Endothelial cell (in vitro differentiated cells): ENCODE results near the gene LSM14A. TPM values are rescaled to one million over a fixed set of nuclear protein-coding genes. Genes with fewer than 3 reads are reported as not detected.
A peak's percentile ranks its signal among the peaks of the same experiment; 100 is the strongest.
"Not testable (repeated sequence)": the region's sequence is repeated elsewhere in the genome, so short reads cannot be mapped to it uniquely, and the experiment has no call there.

Experiments used
- DNase-seq: peaks from one replicate; pipeline ENCODE4 v3.0.0; 2021; ENCODE audit warnings: low spot score
- H3K27ac Mint-ChIP-seq: one replicate; pipeline ENCODE4 v1.8.0; 2021; ENCODE audit warnings: mixed read lengths, inconsistent platforms; ENCODE audit not compliant: unreplicated experiment
- H3K27me3 Mint-ChIP-seq: one replicate; pipeline ENCODE4 v1.8.0; 2021; ENCODE audit warnings: mild to moderate bottlenecking, moderate library complexity, mixed read lengths, inconsistent platforms; ENCODE audit not compliant: unreplicated experiment
- H3K36me3 Mint-ChIP-seq: one replicate; pipeline ENCODE4 v1.8.0; 2021; ENCODE audit warnings: mild to moderate bottlenecking, low read depth, mixed read lengths, inconsistent platforms; ENCODE audit not compliant: unreplicated experiment
- H3K4me1 Mint-ChIP-seq: one replicate; pipeline ENCODE4 v1.8.0; 2021; ENCODE audit warnings: mild to moderate bottlenecking, mixed read lengths, inconsistent platforms; ENCODE audit not compliant: unreplicated experiment
- H3K4me3 Mint-ChIP-seq: one replicate; pipeline ENCODE4 v1.8.0; 2021; ENCODE audit warnings: mild to moderate bottlenecking, mixed read lengths, inconsistent platforms; ENCODE audit not compliant: unreplicated experiment
- H3K9me3 Mint-ChIP-seq: one replicate; pipeline ENCODE4 v1.8.0; 2021; ENCODE audit warnings: mixed read lengths, inconsistent platforms; ENCODE audit not compliant: unreplicated experiment
- total RNA-seq: library from RNA; stranded (reverse); fragmentation: NEBNext Ultra II Directional; extraction: Animal tissue kit (Norgen Biotek cat#: 25700); gene quantifications from one replicate; pipeline ENCODE4 v1.2.1, GENCODE V29; 2021; ENCODE audit not compliant: unreplicated experiment
- TF ChIP-seq, protein P1 (sequence below): fragments of 200-600 bp; sonication (generic); IDR thresholded peaks from one replicate; pipeline ENCODE4 v1.5.0; 2021; ENCODE audit warnings: antibody characterized with exemption; ENCODE audit not compliant: unreplicated experiment

LSM14A gene
- total RNA-seq, 1 donor from 2014 or later: 137 TPM

DNA sequence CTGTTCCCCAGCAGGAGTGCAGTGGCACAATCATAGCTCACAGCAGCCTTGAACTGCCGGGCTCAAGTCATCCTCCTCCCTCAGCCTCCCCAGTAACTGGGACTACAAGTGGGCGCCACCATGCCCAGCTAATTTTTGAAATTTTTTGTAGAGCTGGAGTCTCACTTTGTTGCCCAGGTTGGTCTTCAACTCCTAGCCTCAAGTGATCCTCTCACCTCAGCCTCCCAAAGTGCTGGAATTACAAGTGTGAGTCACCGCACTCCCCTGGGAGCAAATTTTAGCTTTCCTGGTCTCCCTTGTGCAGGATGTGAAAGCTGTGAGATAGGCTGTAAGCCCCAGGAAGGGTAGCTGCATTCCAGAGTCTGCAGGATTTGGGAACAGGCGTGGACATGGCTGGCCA lies 76.6 kb downstream of the LSM14A start:
- Mint-ChIP-seq H3K36me3 (peaks cover 4% of the 10 kb centered on the region), H3K27ac (no peak overlapping the region), H3K4me1 (peaks cover 2% of the 10 kb centered on the region), H3K4me3 (no peak overlapping the region), H3K9me3 (no peaks in the 10 kb centered on the region), H3K27me3 (peaks cover 4% of the 10 kb centered on the region)
- DNase-seq: no peak
- TF ChIP-seq, protein P1, sequence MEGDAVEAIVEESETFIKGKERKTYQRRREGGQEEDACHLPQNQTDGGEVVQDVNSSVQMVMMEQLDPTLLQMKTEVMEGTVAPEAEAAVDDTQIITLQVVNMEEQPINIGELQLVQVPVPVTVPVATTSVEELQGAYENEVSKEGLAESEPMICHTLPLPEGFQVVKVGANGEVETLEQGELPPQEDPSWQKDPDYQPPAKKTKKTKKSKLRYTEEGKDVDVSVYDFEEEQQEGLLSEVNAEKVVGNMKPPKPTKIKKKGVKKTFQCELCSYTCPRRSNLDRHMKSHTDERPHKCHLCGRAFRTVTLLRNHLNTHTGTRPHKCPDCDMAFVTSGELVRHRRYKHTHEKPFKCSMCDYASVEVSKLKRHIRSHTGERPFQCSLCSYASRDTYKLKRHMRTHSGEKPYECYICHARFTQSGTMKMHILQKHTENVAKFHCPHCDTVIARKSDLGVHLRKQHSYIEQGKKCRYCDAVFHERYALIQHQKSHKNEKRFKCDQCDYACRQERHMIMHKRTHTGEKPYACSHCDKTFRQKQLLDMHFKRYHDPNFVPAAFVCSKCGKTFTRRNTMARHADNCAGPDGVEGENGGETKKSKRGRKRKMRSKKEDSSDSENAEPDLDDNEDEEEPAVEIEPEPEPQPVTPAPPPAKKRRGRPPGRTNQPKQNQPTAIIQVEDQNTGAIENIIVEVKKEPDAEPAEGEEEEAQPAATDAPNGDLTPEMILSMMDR: no peak

DNA sequence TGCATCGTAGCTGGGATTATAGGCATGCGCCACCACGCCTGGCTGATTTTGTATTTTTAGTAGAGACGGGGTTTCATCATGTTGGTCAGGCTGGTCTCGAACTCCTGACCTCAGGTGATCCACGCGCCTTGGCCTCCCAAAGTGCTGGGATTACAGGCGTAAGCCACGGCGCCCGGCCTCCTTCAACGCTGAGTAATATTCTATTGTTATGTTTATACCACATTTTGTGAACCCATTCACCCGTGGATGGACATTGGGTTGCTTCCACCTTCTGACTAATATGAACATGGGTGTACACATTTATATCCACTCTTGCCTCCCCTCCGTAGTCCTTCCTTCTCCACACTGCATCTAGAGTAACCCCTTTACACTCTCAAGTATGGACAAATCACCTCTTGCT lies 80.9 kb downstream of the LSM14A start:
- Mint-ChIP-seq H3K27ac (peak overlapping the region; percentile 99), H3K4me3 (peak overlapping the region; percentile 97), H3K27me3 (peaks cover 10% of the 10 kb centered on the region), H3K36me3 (peaks cover 13% of the 10 kb centered on the region)
- not testable (repeated sequence) for H3K9me3 Mint-ChIP-seq, DNase-seq, H3K4me1 Mint-ChIP-seq

DNA sequence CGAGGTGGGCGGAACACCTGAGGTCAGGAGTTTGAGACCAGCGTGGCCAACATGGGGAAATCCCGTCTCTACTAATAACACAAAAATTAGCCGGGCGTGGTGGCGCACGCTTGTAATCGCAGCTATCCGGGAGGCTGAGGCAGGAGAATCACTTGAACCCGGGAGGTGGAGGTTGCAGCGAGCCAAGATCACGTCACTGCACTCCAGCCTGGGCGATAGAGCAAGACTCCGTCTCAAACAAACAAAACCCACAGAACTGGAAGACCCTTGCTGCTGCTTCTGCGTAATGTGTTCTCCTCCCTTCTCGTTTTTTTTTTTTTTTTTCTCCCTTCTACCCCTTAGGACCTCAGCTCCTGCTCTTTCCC lies 81.4 kb downstream of the LSM14A start:
- H3K4me1 Mint-ChIP-seq, H3K9me3 Mint-ChIP-seq, DNase-seq: not testable (repeated sequence)
- peaks cover 14% of the 10 kb centered on the region for H3K36me3 Mint-ChIP-seq
- H3K27me3 Mint-ChIP-seq: peaks cover 10% of the 10 kb centered on the region
- H3K4me3 Mint-ChIP-seq: peak overlapping the region; percentile 97
- peak overlapping the region; percentile 99 for H3K27ac Mint-ChIP-seq

DNA sequence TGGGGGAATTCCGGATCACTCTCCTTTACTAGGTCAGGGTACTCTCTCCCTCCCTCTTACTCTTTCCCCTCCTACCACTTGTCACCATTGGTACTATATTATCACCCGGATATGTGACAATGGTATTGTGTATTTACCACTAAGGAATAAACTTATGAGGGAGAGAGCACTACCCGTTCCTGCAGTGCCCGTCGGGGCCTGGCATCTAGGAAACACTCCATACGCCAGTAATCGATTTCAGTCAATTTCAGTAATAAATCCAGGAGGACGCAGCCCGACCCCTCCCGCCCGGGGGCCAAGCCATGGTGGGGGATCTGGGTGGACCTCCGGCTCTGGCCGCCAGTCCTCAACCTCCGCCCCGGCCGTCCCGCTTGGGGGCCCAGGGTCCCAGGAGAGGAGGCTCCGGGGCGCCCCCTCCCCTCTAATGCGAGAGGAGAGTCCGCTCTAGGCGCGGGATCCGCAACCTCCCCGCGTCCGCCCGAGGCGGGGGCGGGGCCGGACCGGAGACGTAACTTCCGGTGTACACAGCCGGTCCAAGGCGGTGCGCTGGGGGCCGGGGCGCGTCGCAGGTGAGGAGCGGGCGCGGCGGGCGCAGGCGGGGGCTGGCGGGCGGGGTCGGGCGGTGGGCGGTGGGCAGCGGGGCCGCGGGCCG lies 81.9 kb downstream of the LSM14A start, which contains the start of gene GARRE1:
TSS of gene GARRE1 (plus strand) at position 509 of the 652 bp plus-strand sequence. CDS start 45,920 bp downstream, outside the sequence.
- H3K4me1 Mint-ChIP-seq: peaks cover 11% of the 10 kb centered on the region
- peak within 1 kb of the TSS; percentile 97 for H3K4me3 Mint-ChIP-seq
- H3K27me3 Mint-ChIP-seq: peaks cover 10% of the 10 kb centered on the region
- peaks cover 16% of the 10 kb centered on the region for H3K36me3 Mint-ChIP-seq
- TF ChIP-seq, protein P1: no peak
- no peaks in the 10 kb centered on the region for H3K9me3 Mint-ChIP-seq
- peak within 1 kb of the TSS; percentile 99 for H3K27ac Mint-ChIP-seq
- peak; percentile 88 for DNase-seq

DNA sequence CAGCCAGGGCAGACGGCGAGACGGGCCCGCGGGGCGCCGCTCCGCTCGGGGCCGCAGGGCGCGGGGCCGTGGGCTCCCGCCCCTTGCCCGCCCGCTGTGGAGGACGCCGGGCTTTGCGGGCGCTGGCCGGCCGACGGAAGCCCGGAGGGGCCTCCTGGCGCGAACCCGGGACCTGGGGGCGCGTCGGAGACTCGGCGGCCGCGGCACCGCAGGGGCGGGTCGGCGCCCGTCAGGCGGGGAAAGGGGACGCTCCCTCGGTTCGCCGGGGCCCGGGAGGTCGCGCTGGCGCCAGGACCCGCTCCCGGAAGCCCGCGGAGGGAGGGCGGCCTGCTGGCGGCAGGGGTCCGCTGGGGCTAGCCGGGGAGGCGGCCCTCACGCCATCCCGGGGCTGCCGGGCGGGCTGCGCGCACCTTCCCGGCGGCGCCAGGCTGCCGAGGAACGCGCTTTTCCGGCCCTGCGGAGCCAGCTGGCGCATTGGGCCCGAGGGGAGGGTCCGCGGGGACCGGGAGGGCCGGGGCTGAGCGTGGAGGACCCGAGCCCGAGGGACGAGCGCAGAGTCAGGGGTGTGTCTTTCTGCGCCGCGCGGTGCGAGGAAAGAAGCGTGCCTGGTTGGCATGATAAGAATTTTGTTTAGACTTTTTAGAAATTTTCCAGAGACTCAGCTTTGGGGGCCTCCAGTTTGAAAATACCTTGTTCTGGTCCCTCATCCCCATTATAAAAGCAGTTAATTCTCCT lies 82.6 kb downstream of the LSM14A start:
- Mint-ChIP-seq H3K4me3 (peak overlapping the region; percentile 94), H3K36me3 (peaks cover 21% of the 10 kb centered on the region), H3K4me1 (peaks cover 18% of the 10 kb centered on the region), H3K9me3 (no peaks in the 10 kb centered on the region), H3K27ac (peak overlapping the region; percentile 96), H3K27me3 (peaks cover 10% of the 10 kb centered on the region)
- peak; percentile 61 for DNase-seq
- TF ChIP-seq, protein P1: no peak

DNA sequence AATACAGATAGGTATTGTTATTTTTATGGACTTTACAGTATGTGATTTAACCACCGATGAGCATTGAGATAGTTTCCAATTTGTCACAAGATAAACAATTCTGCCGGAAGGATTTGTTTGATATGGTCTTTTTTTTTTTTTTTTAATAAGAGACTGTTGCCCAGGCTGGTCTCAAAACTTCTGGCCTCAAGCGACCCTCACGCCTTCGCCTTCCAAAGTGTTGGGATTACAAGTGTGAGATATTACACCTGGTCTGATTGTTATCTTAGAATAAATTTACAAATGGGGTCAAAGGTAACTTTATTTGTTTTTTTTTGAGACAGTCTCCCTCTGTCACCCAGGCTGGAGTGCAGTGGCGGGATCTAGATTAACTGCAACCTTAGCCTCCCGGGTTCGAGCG lies 83.2 kb downstream of the LSM14A start:
- peak overlapping the region; percentile 96 for H3K27ac Mint-ChIP-seq
- peak overlapping the region; percentile 94 for H3K4me3 Mint-ChIP-seq
- H3K36me3 Mint-ChIP-seq: peaks cover 18% of the 10 kb centered on the region
- DNase-seq: no peak
- H3K9me3 Mint-ChIP-seq: no peaks in the 10 kb centered on the region
- TF ChIP-seq, protein P1: no peak
- peaks cover 10% of the 10 kb centered on the region for H3K27me3 Mint-ChIP-seq
- peaks cover 19% of the 10 kb centered on the region for H3K4me1 Mint-ChIP-seq
